NCI-H2107 treated with DMSO at 0.1 percent for 48 hours (cell line): ENCODE data around the gene SUDS3.

Source experiments
- DNase-seq: peaks from one replicate; lab custom pipeline; 2025; ENCODE audit not compliant: unreplicated experiment; lab: John Stamatoyannopoulos, UW

SUDS3 gene

GRCh38 chr12:118356809-118357256 lies 19.5 kb upstream of the SUDS3 start:
- no peak for DNase-seq

- DNase-seq: no peak
Measured at GRCh38 chr12:118357257-118358007, 18.9 kb upstream of the SUDS3 start.

- DNase-seq: no peak
Measured at GRCh38 chr12:118358008-118358359, 18.4 kb upstream of the SUDS3 start.

GRCh38 chr12:118358612-118359540 lies 17.5 kb upstream of the SUDS3 start:
- DNase-seq: no peak

GRCh38 chr12:118359541-118359915 lies 16.8 kb upstream of the SUDS3 start:
- no peak for DNase-seq

GRCh38 chr12:118361092-118361404 lies 15.3 kb upstream of the SUDS3 start:
- no peak for DNase-seq

GRCh38 chr12:118361889-118362288 lies 14.5 kb upstream of the SUDS3 start:
- no peak for DNase-seq

- no peak for DNase-seq
Measured at GRCh38 chr12:118368821-118369220, 7.5 kb upstream of the SUDS3 start.

GRCh38 chr12:118370601-118371000 lies 5.8 kb upstream of the SUDS3 start:
- no peak for DNase-seq

- DNase-seq: no peak
Measured at GRCh38 chr12:118371321-118372282, 4.8 kb upstream of the SUDS3 start.

- peak; percentile 97 for DNase-seq
Measured at GRCh38 chr12:118372541-118373495, 3.5 kb upstream of the SUDS3 start, which contains the start of gene TAOK3. Gene TAOK3, minus strand, starts transcription at chr12:118372907. Its CDS starts 117,340 bp downstream, at chr12:118255567.

- DNase-seq: no peak
Measured at GRCh38 chr12:118373616-118374015, 2.7 kb upstream of the SUDS3 start.

GRCh38 chr12:118374126-118374725 lies 2.1 kb upstream of the SUDS3 start:
- no peak for DNase-seq

GRCh38 chr12:118374909-118375308 lies 1.4 kb upstream of the SUDS3 start:
- DNase-seq: no peak

- no peak for DNase-seq
Measured at GRCh38 chr12:118375348-118375747, 1.0 kb upstream of the SUDS3 start.

GRCh38 chr12:118377021-118377883 lies 897 bp downstream of the SUDS3 start:
- DNase-seq: peak; percentile 34

- peak; percentile 55 for DNase-seq
Measured at GRCh38 chr12:118377884-118378470, 1.6 kb downstream of the SUDS3 start.

- DNase-seq: no peak
Measured at GRCh38 chr12:118391424-118391823, 15.1 kb downstream of the SUDS3 start.
